Ectodermal cell (in vitro differentiated cells): ENCODE measurements around the gene NRF1.

Experiments
- H3K27ac ChIP-seq: 2 replicates; pipeline ENCODE4 v1.7.0; 2013; ENCODE audit warnings: mild to moderate bottlenecking, low read depth, low read length; ENCODE audit not compliant: insufficient read depth, poor library complexity, severe bottlenecking
- H3K27me3 ChIP-seq: 2 replicates; pipeline ENCODE4 v1.7.0; 2013; ENCODE audit warnings: mild to moderate bottlenecking, low read length; ENCODE audit not compliant: insufficient read depth, control insufficient read depth, poor library complexity, severe bottlenecking
- H3K36me3 ChIP-seq: one replicate; pipeline ENCODE4 v1.7.0; 2013; ENCODE audit warnings: low read length; ENCODE audit not compliant: control insufficient read depth, insufficient read depth
- H3K4me1 ChIP-seq: one replicate; pipeline ENCODE4 v1.7.0; 2013; ENCODE audit warnings: low read length; ENCODE audit not compliant: control insufficient read depth, insufficient read depth
- H3K4me3 ChIP-seq: 2 replicates; pipeline ENCODE4 v1.7.0; 2013; ENCODE audit warnings: low read depth, low read length, control low read depth; ENCODE audit not compliant: insufficient read depth
- H3K9me3 ChIP-seq: 2 replicates; pipeline ENCODE4 v1.7.0; 2013; ENCODE audit warnings: mild to moderate bottlenecking, low read length, moderate library complexity; ENCODE audit not compliant: control insufficient read depth
- WGBS, 2 experiments: methylation state at CpG; one replicate each; pipeline ENCODE4 v1.1.7; 2013; ENCODE audit warnings: missing lambda C conversion rate in 2 of 2; 5-methylcytosine and 5-hydroxymethylcytosine counted together

NRF1 gene

DNA sequence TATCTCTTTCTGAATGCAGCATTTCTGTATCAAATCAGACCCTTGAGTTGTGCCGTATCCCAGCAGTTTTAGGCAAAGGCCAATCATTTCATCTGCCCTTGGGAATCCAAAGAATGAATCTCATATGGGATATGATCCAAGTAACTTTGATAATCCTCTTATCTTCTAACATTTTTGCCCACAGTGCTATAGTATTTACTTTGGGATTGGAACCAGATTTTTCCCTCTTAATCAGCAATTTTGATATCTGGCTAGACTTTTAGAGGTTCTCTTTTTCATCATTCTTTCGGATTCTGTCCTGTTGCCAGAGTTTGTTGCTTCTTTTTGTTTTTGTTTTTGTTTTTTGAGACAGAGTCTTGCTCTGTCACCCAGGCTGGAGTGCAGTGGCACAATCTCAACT, 118.0 kb downstream of the NRF1 start:
- 92 to 98% methylated on average over 2 of the region's 2 CpGs for WGBS, 2 experiments
- Histone ChIP-seq H3K27ac (no peak overlapping the region), H3K27me3 (no peaks in the 10 kb centered on the region), H3K4me3 (no peak overlapping the region), H3K9me3 (no peaks in the 10 kb centered on the region), H3K36me3 (peaks cover 23% of the 10 kb centered on the region), H3K4me1 (no peaks in the 10 kb centered on the region)

DNA sequence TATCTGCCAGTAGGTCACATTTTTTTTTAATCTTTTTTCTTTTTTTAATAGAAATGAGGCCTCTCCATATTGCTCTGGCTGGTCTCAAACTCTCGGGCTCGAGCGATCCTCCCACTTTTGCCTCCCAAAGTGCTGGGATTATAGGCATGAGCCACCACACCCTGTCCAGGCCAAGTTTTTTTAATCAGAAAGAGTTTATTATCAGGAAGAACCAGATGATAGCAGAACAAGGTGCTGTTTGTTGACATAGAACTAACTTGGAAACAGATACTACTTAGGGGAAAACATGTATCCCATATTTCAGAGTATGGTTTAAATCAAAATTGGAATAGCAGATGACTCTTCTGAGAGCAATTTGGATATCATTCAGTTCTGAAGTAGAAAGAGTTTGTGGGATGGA, 118.6 kb downstream of the NRF1 start:
- H3K4me3 ChIP-seq = no peak overlapping the region
- H3K27ac ChIP-seq = no peak overlapping the region
- WGBS, 2 experiments = 91 to 99% methylated on average over 3 of the region's 3 CpGs
- peaks cover 17% of the 10 kb centered on the region for H3K36me3 ChIP-seq
- no peaks in the 10 kb centered on the region for H3K27me3 ChIP-seq
- H3K4me1 ChIP-seq = no peaks in the 10 kb centered on the region
- no peaks in the 10 kb centered on the region for H3K9me3 ChIP-seq

DNA sequence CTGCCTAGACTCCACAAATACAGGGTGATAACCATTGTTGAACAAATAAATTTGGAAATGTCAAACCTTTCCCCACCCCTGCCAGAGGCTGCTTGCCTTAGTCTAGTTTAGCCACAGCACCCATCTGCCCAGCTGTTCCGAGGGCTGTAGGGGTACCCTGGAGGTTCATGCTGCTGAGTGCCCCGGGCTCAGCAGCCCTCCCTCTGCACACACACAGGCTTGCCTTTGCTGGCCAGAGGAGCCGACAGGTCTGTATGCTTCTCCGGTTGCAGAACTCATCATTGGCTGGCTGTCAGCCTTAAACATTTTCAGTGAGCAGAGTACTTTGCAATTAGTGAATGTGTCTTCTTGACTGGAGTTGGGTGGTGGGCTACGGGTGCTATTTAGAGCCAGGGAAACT, 122.9 kb downstream of the NRF1 start:
- peaks cover 4% of the 10 kb centered on the region for H3K4me1 ChIP-seq
- H3K36me3 ChIP-seq = peaks cover 13% of the 10 kb centered on the region
- no peak overlapping the region for H3K4me3 ChIP-seq
- H3K27me3 ChIP-seq = no peaks in the 10 kb centered on the region
- no peaks in the 10 kb centered on the region for H3K9me3 ChIP-seq
- H3K27ac ChIP-seq = no peak overlapping the region
- 91% methylated on average over 5 of the region's 5 CpGs for WGBS, 2 experiments

DNA sequence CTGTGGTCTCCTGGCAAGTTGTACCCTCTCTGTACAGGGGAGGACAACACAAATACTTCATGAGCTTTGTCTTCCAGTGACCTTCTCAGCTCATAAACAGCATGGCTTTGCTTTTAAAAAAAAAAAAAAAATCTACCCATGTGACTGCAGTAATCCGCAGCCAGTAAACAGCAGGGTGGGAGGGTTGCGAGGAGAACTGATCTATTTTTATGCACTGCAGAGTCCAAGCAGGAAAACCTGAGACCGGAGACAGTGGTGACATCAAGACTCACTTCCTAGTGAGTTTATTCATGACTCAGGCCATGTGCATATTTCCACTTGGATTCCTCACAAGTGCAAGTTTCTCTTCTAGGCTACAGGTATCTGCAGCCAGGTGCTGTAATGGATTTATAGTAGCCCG, 127.9 kb downstream of the NRF1 start:
- 91 to 94% methylated on average over 4 of the region's 4 CpGs for WGBS, 2 experiments
- no peak overlapping the region for H3K4me3 ChIP-seq
- H3K27ac ChIP-seq = no peak overlapping the region
- H3K36me3 ChIP-seq = peaks cover 4% of the 10 kb centered on the region
- H3K9me3 ChIP-seq = no peaks in the 10 kb centered on the region
- peaks cover 20% of the 10 kb centered on the region for H3K4me1 ChIP-seq
- no peaks in the 10 kb centered on the region for H3K27me3 ChIP-seq

DNA sequence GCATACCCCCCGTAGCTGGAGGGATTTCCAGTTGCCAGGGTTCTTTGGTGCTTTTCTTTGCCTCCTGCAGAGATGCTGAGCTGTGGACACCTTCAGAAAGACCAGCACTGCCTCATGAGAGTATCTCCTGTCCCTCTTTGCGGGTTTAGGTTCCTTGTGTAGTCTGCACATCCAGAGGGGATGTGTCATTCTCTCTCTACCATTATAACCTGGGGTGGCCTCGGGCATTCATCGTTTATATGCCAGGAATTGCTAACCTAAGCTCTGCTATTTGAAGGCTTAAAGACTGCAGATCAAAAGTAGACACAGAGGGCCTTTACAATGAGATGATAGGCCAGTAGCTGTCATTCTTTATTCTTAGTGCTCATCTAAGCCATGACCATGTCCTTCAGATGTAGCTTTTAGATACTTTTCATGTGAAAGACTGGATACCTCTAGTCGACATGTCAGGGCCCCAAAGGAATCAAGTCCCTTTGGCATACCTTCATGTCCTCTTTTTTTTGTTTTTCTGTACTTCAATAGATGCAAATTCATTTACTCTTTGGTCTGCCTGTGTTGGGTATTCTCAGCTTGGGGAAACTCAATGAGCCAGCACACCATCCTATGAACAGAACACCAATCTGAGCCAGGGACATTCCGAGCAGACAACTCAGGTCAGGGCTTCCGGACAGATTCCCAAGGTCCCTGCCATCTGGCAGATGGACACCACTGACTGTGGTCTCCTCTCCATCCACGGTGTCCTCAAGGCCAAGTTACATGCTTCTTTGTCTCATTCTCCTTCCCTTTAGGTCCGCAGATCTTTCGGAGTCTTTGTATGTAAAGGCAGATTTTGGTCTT, 129.3 kb downstream of the NRF1 start:
- H3K9me3 ChIP-seq = no peaks in the 10 kb centered on the region
- H3K27ac ChIP-seq = no peak overlapping the region
- H3K27me3 ChIP-seq = no peaks in the 10 kb centered on the region
- 94 to 96% methylated on average over 8 to 10 of the region's 10 CpGs for WGBS, 2 experiments
- peaks cover 4% of the 10 kb centered on the region for H3K36me3 ChIP-seq
- H3K4me1 ChIP-seq = peaks cover 20% of the 10 kb centered on the region
- H3K4me3 ChIP-seq = no peak overlapping the region

DNA sequence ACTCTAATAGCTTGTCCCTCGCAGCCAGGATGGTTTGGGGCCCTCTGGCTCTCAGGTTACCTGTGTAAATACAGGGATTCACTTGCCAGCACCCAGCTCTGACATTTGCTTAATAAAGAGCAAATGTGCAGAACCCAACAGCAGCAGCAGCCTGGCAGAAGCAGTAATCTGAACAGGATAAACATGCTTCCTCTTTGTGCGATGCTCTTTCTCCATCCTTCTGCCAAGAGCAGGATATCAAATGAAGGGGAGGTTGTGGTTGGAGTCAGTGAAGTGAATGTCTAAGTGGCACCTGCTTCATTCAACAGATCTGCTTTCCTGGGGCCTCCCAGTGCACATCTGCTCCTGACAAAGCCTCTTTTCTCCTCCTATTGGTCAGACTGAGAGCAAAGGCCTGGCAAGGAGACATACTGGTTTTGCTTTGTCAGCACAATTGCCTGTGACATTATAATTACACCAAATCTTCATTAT, 130.3 kb downstream of the NRF1 start:
- Histone ChIP-seq H3K27me3 (no peaks in the 10 kb centered on the region), H3K4me1 (peaks cover 20% of the 10 kb centered on the region), H3K4me3 (no peak overlapping the region), H3K9me3 (no peaks in the 10 kb centered on the region), H3K36me3 (peaks cover 4% of the 10 kb centered on the region), H3K27ac (peak overlapping the region; percentile 57)
- WGBS, 2 experiments = 68 to 78% methylated on average over 2 of the region's 2 CpGs

DNA sequence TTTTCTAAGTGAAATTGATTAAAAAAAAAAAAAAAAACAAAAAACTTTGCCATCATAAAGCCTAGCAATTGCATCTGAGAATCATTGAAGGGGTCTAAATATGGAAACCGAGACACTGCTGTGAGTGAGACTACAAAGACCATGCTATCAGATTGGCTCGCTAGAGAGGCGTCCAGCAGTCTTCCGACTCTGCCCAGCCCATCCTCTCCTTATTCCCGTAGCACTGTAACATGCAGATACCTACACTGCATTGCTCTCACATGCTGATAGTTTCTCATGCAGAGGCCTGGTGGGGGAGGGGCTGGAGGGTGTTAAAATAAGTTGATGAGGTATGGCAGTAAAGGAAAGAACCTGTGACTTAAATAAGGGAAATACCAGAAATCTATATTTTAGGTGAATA, 130.7 kb downstream of the NRF1 start:
- Histone ChIP-seq H3K27me3 (no peaks in the 10 kb centered on the region), H3K27ac (no peak overlapping the region), H3K36me3 (peaks cover 4% of the 10 kb centered on the region), H3K4me1 (peaks cover 20% of the 10 kb centered on the region), H3K4me3 (no peak overlapping the region), H3K9me3 (no peaks in the 10 kb centered on the region)
- 71 to 92% methylated on average over 5 of the region's 5 CpGs for WGBS, 2 experiments

DNA sequence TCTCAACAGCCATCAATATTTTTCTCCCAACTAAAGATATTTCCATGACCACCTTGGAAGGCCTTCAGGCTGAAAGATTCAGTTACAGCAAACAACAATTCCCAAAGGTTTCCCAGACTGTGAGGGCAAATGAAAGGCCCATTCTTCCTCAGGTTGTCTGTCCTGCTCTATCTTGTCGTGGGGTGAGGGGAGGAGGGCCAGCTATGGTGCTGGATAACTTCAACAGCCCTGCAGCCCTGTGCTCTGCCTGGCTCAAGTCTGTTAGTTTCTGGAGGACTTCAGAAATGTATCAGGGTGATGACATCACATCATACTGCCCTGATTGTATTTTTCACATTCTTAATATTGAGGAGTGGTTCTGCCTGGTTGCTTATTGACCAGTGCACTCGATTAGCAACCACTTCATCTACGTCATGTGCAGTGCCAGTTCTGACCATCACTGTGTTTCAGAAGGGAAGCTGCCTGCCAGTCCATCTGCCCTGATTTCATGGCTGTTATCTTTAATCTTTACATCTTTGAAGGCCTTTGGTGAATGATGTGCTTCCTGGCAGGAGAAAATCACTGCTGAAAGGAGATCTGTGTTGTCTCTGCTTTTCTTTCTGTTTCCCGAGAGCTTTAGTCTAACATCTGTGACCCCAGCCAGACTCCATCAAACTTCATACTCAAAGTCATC, 135.5 kb downstream of the NRF1 start:
- H3K4me3 ChIP-seq = no peak overlapping the region
- no peaks in the 10 kb centered on the region for H3K27me3 ChIP-seq
- H3K36me3 ChIP-seq = no peaks in the 10 kb centered on the region
- H3K4me1 ChIP-seq = peaks cover 4% of the 10 kb centered on the region
- H3K27ac ChIP-seq = no peak overlapping the region
- WGBS, 2 experiments = 92 to 95% methylated on average over 4 of the region's 4 CpGs
- no peaks in the 10 kb centered on the region for H3K9me3 ChIP-seq

DNA sequence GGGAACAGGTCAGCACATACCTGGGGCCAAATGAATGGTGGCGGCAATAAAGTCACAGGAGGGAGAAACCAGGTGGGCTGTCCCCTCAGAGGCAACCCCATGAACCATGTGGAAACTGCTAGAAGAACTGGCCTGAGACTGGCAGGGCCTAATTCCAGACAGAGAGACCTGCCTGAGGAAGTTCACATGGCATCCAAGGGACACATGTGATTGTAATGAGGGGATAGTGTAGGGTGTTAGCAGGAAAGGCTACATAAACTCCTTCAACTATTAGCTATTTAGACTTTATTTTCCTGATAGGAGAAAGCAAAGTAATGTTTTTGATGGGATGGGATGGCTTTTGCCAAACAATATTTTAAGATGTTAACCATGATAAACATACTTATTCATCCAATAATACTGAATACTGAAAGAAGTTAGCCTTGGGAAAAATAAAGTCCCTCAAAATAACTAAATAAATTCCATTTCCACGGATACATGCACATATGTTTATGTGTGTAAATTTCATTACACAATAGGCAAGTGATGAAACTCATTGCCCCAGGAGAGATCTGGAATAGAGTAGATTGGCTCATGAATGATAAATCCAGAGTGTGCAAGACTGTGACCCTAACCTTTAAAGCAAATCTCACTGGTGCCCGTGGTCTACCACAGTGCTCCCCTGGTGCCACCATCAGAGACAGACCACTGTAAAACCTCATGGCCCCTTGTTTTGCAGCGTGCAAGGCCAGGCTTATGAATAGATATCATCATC, 137.0 kb downstream of the NRF1 start:
- no peak overlapping the region for H3K4me3 ChIP-seq
- no peaks in the 10 kb centered on the region for H3K9me3 ChIP-seq
- no peaks in the 10 kb centered on the region for H3K36me3 ChIP-seq
- no peaks in the 10 kb centered on the region for H3K4me1 ChIP-seq
- WGBS, 2 experiments = 92 to 97% methylated on average over 3 to 4 of the region's 4 CpGs
- H3K27me3 ChIP-seq = no peaks in the 10 kb centered on the region
- H3K27ac ChIP-seq = no peak overlapping the region

DNA sequence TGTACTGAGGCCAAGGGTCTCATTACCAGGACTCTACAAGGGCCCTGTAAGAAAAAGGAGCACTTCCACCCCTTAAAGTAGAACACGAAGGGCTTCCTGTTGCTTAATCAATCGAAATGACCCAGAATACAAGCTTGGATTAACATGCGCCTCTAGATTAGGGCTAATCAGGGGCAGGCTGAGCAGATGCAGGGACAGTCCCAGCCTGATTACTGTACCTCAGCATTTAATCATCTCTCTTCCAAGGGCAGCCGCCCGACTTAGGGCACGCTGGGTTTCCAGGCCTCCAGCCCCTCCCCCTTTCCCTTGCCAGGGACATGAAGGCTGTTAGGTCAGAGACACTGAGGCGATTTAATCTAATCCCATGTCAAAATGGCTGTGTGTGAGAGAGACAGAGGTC, 138.6 kb downstream of the NRF1 start:
- 92 to 94% methylated on average over 7 of the region's 7 CpGs for WGBS, 2 experiments
- no peak overlapping the region for H3K4me3 ChIP-seq
- H3K27ac ChIP-seq = no peak overlapping the region
- H3K36me3 ChIP-seq = no peaks in the 10 kb centered on the region
- H3K4me1 ChIP-seq = no peaks in the 10 kb centered on the region
- H3K9me3 ChIP-seq = no peaks in the 10 kb centered on the region
- H3K27me3 ChIP-seq = no peaks in the 10 kb centered on the region
